ENCODE measurements around the gene CLASRP.

- TF ChIP-seq CTCF (IDR thresholded peaks at IDR 0.05 in 2 of 3, conservative IDR thresholded peaks at IDR 0.05 in 1 of 3; ENCODE audit: borderline replicate concordance in 1 of 3, insufficient read depth in 1 of 3, low read depth in 2 of 3, low read length in 2 of 3) (no peak), POLR2A (IDR thresholded peaks at IDR 0.05; ENCODE audit: borderline replicate concordance, extremely low read depth, insufficient read depth, insufficient read length) (no peak), CEBPB (IDR thresholded peaks at IDR 0.05; ENCODE audit: low read depth) (no peak), EZH2 (IDR thresholded peaks at IDR 0.05) (no peak), MAX (IDR thresholded peaks at IDR 0.05) (no peak), CBX3 (IDR thresholded peaks at IDR 0.05; ENCODE audit: low read depth) (no peak), ATF3 (IDR thresholded peaks at IDR 0.05) (no peak), TCF7L2 (IDR thresholded peaks at IDR 0.05; ENCODE audit: borderline replicate concordance, extremely low read depth, insufficient read depth, insufficient read length) (no peak), REST (IDR thresholded peaks at IDR 0.05; ENCODE audit: low read depth) (no peak), POLR2AphosphoS5 (IDR thresholded peaks at IDR 0.05; ENCODE audit: low read depth, low read length) (no peak), ZBTB33 (IDR thresholded peaks at IDR 0.05; ENCODE audit: extremely low read depth, insufficient replicate concordance, low read length) (no peak), SIN3A (IDR thresholded peaks at IDR 0.05; ENCODE audit: low read depth) (no peak), YY1 (IDR thresholded peaks at IDR 0.05; ENCODE audit: extremely low read depth, insufficient replicate concordance, low read depth, low read length) (no peak), RAD21 (IDR thresholded peaks at IDR 0.05; ENCODE audit: low read depth) (no peak)
Observed at GRCh38 chr19:45063851-45064801, 25.3 kb downstream of the CLASRP start.

Data from HCT116 (cell line).